H1 (cell line): ENCODE data around the gene COX5B. TPM values are rescaled to one million over a fixed set of nuclear protein-coding genes. Genes with fewer than 3 reads are reported as not detected.
A peak's percentile ranks its signal among the peaks of the same experiment; 100 is the strongest.
"Not testable (repeated sequence)": the region's sequence is repeated elsewhere in the genome, so short reads cannot be mapped to it uniquely, and the experiment has no call there.

Experiments
- CTCF ChIA-PET: fragments of 300-600 bp; sonication (Branson Sonifier 250); formaldehyde crosslinking; loops from one replicate; lab custom pipeline; 2021; ENCODE audit not compliant: partially characterized antibody; lab: Charles Lee
- POLR2A ChIA-PET: fragments of 300-600 bp; sonication (Branson Sonifier 250); formaldehyde crosslinking; loops from one replicate; lab custom pipeline; 2021; ENCODE audit warnings: inconsistent platforms; ENCODE audit not compliant: partially characterized antibody; lab: Charles Lee
- DNase-seq, 2 experiments: peaks; one replicate each; pipeline versions ENCODE4 v3.0.0 to v3.0.0-alpha.2; 2010 to 2022; ENCODE audit warnings: low spot score in 2 of 2, low read depth in 1 of 2, mixed read lengths in 1 of 2
- FAIRE-seq: peaks from 2 replicates; lab custom pipeline; 2011; peaks lifted over from hg19 to GRCh38; lab: Jason Lieb, UNC
- H2AFZ ChIP-seq: 2 replicates; pipeline ENCODE4 v1.8.1; 2012; ENCODE audit warnings: low read length, inconsistent platforms
- H2AK5ac ChIP-seq: 2 replicates; pipeline ENCODE4 v1.6.1; 2013; ENCODE audit warnings: low read depth, low read length
- H2BK120ac ChIP-seq: replicated peaks from 2 replicates; pipeline ENCODE3; 2013; ENCODE audit warnings: low read depth, low read length, inconsistent platforms
- H2BK12ac ChIP-seq: 2 replicates; pipeline ENCODE4 v1.6.1; 2013; ENCODE audit warnings: low read depth, low read length
- H2BK15ac ChIP-seq: 2 replicates; pipeline ENCODE4 v1.6.1; 2013; ENCODE audit warnings: low read length
- H2BK20ac ChIP-seq: 2 replicates; pipeline ENCODE4 v1.6.1; 2013; ENCODE audit warnings: low read length
- H2BK5ac ChIP-seq: 2 replicates; pipeline ENCODE4 v1.6.1; 2013; ENCODE audit warnings: low read depth, low read length
- H3K14ac ChIP-seq: 2 replicates; pipeline ENCODE4 v1.6.1; 2013; ENCODE audit warnings: inconsistent platforms; ENCODE audit not compliant: insufficient read length
- H3K18ac ChIP-seq: 2 replicates; pipeline ENCODE4 v1.6.1; 2013; ENCODE audit warnings: low read length; ENCODE audit errors: extremely low read depth
- H3K23ac ChIP-seq: 2 replicates; pipeline ENCODE4 v1.6.1; 2013; ENCODE audit warnings: inconsistent platforms; ENCODE audit not compliant: insufficient read length
- H3K23me2 ChIP-seq: 2 replicates; pipeline ENCODE4 v1.6.1; 2013; ENCODE audit warnings: low read depth, low read length
- H3K27ac ChIP-seq: 2 replicates; pipeline ENCODE4 v1.6.1; 2011; ENCODE audit warnings: low read depth, low read length, inconsistent platforms
- H3K27me3 ChIP-seq, 4 experiments: replicated peaks in 1 of 4; 1 replicate in 1 of 4; 2 replicates in 3 of 4; pipeline versions ENCODE4 v1.6.1 to v1.8.1; 2011 to 2013; ENCODE audit warnings: low read length in 3 of 4, mild to moderate bottlenecking in 3 of 4, inconsistent platforms in 2 of 4, mixed read lengths in 2 of 4, moderate library complexity in 1 of 4; ENCODE audit not compliant: control insufficient read depth in 3 of 4, insufficient read depth in 3 of 4; ENCODE audit errors: extremely low read depth in 1 of 4
- H3K36me3 ChIP-seq, 4 experiments: 2 replicates each; pipeline versions ENCODE4 v1.6.1 to v1.8.1; 2011 to 2013; ENCODE audit warnings: mild to moderate bottlenecking in 4 of 4, low read length in 3 of 4, moderate library complexity in 2 of 4, control low read depth in 1 of 4, inconsistent platforms in 1 of 4; ENCODE audit not compliant: insufficient read depth in 4 of 4, control insufficient read depth in 2 of 4
- H3K4ac ChIP-seq: replicated peaks from 2 replicates; pipeline ENCODE3; 2013; ENCODE audit warnings: low read length, low read depth, mixed read lengths, inconsistent platforms; ENCODE audit not compliant: insufficient read length
- H3K4me1 ChIP-seq, 4 experiments: replicated peaks in 1 of 4; 1 replicate in 1 of 4; 2 replicates in 3 of 4; pipeline versions ENCODE4 v1.6.1 to v1.8.1; 2011 to 2013; ENCODE audit warnings: low read length in 3 of 4, inconsistent platforms in 2 of 4, mixed read lengths in 1 of 4; ENCODE audit not compliant: insufficient read depth in 4 of 4, control insufficient read depth in 3 of 4
- H3K4me2 ChIP-seq, 2 experiments: 2 replicates each; pipeline versions ENCODE4 v1.6.1 to v1.8.1; 2011 to 2013; ENCODE audit warnings: low read depth in 2 of 2, low read length in 2 of 2, control low read depth in 1 of 2, inconsistent platforms in 1 of 2, mild to moderate bottlenecking in 1 of 2; ENCODE audit not compliant: insufficient read depth in 1 of 2
- H3K4me3 ChIP-seq, 4 experiments: fragments of 200-600, 300-600 bp in 1 of 4; sonication (generic), shearing (Covaris generic), sonication (Bioruptor Twin) in 1 of 4; 2 replicates each; pipeline versions ENCODE4 v1.5.1 to v1.8.1; 2011 to 2016; ENCODE audit warnings: low read length in 4 of 4, low read depth in 3 of 4, control low read depth in 2 of 4, inconsistent platforms in 2 of 4, mild to moderate bottlenecking in 2 of 4, mixed read lengths in 1 of 4, moderate library complexity in 1 of 4; ENCODE audit not compliant: insufficient read depth in 2 of 4; ENCODE audit errors: extremely low read depth in 1 of 4
- H3K56ac ChIP-seq: replicated peaks from 2 replicates; pipeline ENCODE3; 2013; ENCODE audit warnings: low read depth, mild to moderate bottlenecking, mixed read lengths, low read length, inconsistent platforms; ENCODE audit not compliant: insufficient read length
- H3K79me1 ChIP-seq: 2 replicates; pipeline ENCODE4 v1.6.1; 2013; ENCODE audit warnings: low read depth, low read length, control low read depth
- H3K79me2 ChIP-seq, 2 experiments: 2 replicates each; pipeline versions ENCODE4 v1.6.1 to v1.8.1; 2012 to 2013; ENCODE audit warnings: low read length in 2 of 2, mild to moderate bottlenecking in 2 of 2, inconsistent platforms in 1 of 2; ENCODE audit not compliant: insufficient read depth in 2 of 2, control insufficient read depth in 1 of 2
- H3K9ac ChIP-seq, 4 experiments: replicated peaks in 1 of 4; 1 replicate in 1 of 4; 2 replicates in 3 of 4; pipeline versions ENCODE4 v1.6.1 to v1.8.1; 2011 to 2013; ENCODE audit warnings: low read depth in 3 of 4, low read length in 3 of 4, control low read depth in 2 of 4, mild to moderate bottlenecking in 2 of 4, moderate library complexity in 2 of 4, inconsistent platforms in 1 of 4; ENCODE audit errors: extremely low read depth in 1 of 4
- H3K9me3 ChIP-seq, 2 experiments: 2 replicates each; pipeline versions ENCODE4 v1.6.1 to v1.8.1; 2012 to 2013; ENCODE audit warnings: mild to moderate bottlenecking in 2 of 2, moderate library complexity in 2 of 2, control low read depth in 1 of 2, inconsistent platforms in 1 of 2, low read depth in 1 of 2, low read length in 1 of 2, mixed read lengths in 1 of 2; ENCODE audit not compliant: insufficient read depth in 2 of 2
- H4K20me1 ChIP-seq, 2 experiments: replicated peaks in 1 of 2; 2 replicates each; pipeline versions ENCODE3 to v1.8.1; 2011 to 2013; ENCODE audit warnings: inconsistent platforms in 2 of 2, low read length in 2 of 2, mild to moderate bottlenecking in 1 of 2; ENCODE audit not compliant: insufficient read depth in 2 of 2, control insufficient read depth in 1 of 2
- H4K5ac ChIP-seq: 2 replicates; pipeline ENCODE4 v1.6.1; 2013; ENCODE audit warnings: low read length, low read depth, mixed read lengths, inconsistent platforms; ENCODE audit not compliant: insufficient read length
- H4K8ac ChIP-seq: 2 replicates; pipeline ENCODE4 v1.8.0; 2013; ENCODE audit warnings: mild to moderate bottlenecking, moderate library complexity, low read length, inconsistent platforms; ENCODE audit not compliant: insufficient read depth; ENCODE audit errors: extremely low read depth
- H4K91ac ChIP-seq: replicated peaks from 2 replicates; pipeline ENCODE3; 2013; ENCODE audit warnings: low read length, mixed read lengths, inconsistent platforms; ENCODE audit not compliant: insufficient read length
- RXRA ChIP-seq: IDR thresholded peaks from 2 replicates; pipeline ENCODE4 v1.6.1; 2011; ENCODE audit warnings: low read depth, mild to moderate bottlenecking, low read length, moderate library complexity; ENCODE audit not compliant: insufficient read depth
- WGBS, 2 experiments: shearing (Covaris generic) in 1 of 2; methylation state at CpG; one replicate each; pipeline versions ENCODE4 v1.1.6 to v1.1.7; 2013 to 2015; ENCODE audit warnings: low lambda C conversion rate in 2 of 2, mixed read lengths in 2 of 2, inconsistent platforms in 1 of 2, low coverage in 1 of 2, missing lambda C conversion rate in 1 of 2; ENCODE audit not compliant: insufficient replicate concordance in 2 of 2, insufficient coverage in 1 of 2, insufficient read length in 1 of 2; ENCODE audit errors: extremely low coverage in 1 of 2, missing lambda C conversion rate in 1 of 2; 5-methylcytosine and 5-hydroxymethylcytosine counted together
- polyA plus RNA-seq, 7 experiments: library from polyadenylated mRNA; depleted of rRNA in 3 of 7; stranded (reverse) in 5 of 7; unstranded in 2 of 7; fragments of >200 nt in 5 of 7; fragments of 200-250 nt in 2 of 7; gene quantifications; 1 replicate in 5 of 7; 2 replicates in 1 of 7; 4 replicates in 1 of 7; pipeline versions ENCODE4 v1.2.1 to v1.2.3, GENCODE V29; 2011 to 2013; ENCODE audit warnings: missing spikeins in 2 of 7, mixed read lengths in 2 of 7
- total RNA-seq: library from RNA; stranded (reverse); fragmentation: NEBNext Ultra II Directional; extraction: Animal tissue kit (Norgen Biotek cat#: 25700); gene quantifications from 2 replicates; pipeline ENCODE4 v1.2.1, GENCODE V29; 2021
- TF ChIP-seq, protein P1 (sequence below): IDR thresholded peaks from 2 replicates; pipeline ENCODE4 v1.6.1; 2012; ENCODE audit warnings: inconsistent platforms

The COX5B gene
- total and polyA plus RNA-seq, 2 of the 8 experiments (the other 6 are each of a cell fraction or from before 2014, with no cell fraction given): 233 to 468 TPM

DNA sequence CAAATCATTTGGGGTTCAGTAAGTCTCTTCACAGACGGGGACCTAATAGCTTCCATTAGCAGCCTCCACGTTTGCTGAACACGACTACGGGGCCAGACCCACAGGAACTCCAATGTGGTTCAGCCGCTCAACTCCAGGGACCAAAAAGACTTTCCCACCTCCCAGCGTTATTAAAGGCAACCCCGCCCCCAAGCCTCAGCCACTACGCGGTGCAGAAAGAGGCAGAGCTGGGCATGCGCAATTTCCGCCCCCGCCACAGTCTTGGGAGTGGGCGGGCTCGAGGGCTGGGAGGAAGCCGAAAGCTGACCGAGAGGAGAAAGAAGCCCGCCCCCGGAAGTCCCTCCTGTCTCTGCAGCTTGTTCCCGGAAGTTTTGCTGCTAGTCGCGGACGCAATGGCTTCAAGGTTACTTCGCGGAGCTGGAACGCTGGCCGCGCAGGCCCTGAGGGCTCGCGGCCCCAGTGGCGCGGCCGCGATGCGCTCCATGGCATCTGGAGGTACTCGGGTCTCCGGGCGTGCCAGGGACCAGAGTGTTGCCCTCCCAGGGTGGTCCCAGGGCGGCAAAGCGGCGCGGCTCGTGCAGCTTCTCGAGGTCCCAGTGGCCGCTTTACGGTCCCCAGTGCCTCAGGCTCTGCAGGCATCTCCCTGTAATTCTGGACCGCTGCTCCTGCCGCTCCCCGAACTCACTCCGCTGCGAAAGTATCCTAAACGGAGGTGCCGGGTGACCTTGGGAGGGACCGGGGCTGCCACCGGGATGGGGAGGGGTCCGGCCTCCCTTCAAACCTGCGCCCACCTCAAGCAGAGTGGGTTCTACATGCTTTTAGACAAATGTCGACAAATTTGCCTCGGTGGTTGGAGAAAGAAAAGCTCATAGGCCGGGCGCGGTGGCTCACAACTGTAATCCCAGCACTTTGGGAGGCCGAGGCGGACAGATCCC, at the start of gene COX5B (continued):
- no peak for TF ChIP-seq RXRA
- TF ChIP-seq, protein P1, sequence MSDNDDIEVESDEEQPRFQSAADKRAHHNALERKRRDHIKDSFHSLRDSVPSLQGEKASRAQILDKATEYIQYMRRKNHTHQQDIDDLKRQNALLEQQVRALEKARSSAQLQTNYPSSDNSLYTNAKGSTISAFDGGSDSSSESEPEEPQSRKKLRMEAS: 0 out of 2 replicates have a peak, but pooled peaks have one; percentile 11
- TF ChIP-seq, all 59 proteins: peak for 14

GRCh38 chr2:97596180-97596579, 49.7 kb upstream of the COX5B start:
- not testable (repeated sequence) for H4K8ac ChIP-seq, H3K27me3 ChIP-seq, H2BK120ac ChIP-seq

More at GRCh38 chr2:97596180-97596579, 49.7 kb upstream of the COX5B start:
- H4K20me1 ChIP-seq, H3K4me3 ChIP-seq, H2BK12ac ChIP-seq, H3K4me2 ChIP-seq, H3K9me3 ChIP-seq, H2BK5ac ChIP-seq, H3K27ac ChIP-seq, DNase-seq, H3K79me2 ChIP-seq, H3K23me2 ChIP-seq, H3K14ac ChIP-seq, H3K4me1 ChIP-seq, H2BK15ac ChIP-seq, H4K91ac ChIP-seq, POLR2A ChIA-PET, FAIRE-seq, H3K9ac ChIP-seq, H2BK20ac ChIP-seq, H3K56ac ChIP-seq, CTCF ChIA-PET, H4K5ac ChIP-seq, H3K4ac ChIP-seq, H3K18ac ChIP-seq, H2AK5ac ChIP-seq, H3K79me1 ChIP-seq, H3K36me3 ChIP-seq, H3K23ac ChIP-seq, H2AFZ ChIP-seq: not testable (repeated sequence)
- WGBS, 2 experiments: 73% methylated on average over 4 of the region's 4 CpGs; no CpG with 5 or more reads in 1 of the 2 experiments
